Measurements from ENCODE around the gene CAPN8.

GRCh38 chr1:223712850-223713474 lies 47.5 kb upstream of the CAPN8 start:
- TF ChIP-seq TAF1 (IDR thresholded peaks at IDR 0.05; ENCODE audit: borderline replicate concordance, insufficient read depth, low read length), result peak; percentile 33; the same call in 1 of the 2 replicates
- TF ChIP-seq POLR2AphosphoS5 (IDR thresholded peaks at IDR 0.05; ENCODE audit: low read depth, low read length), result 0 out of 2 replicates have a peak, but pooled peaks have one; percentile 8
- no peak for TF ChIP-seq SIN3A (IDR thresholded peaks at IDR 0.05; ENCODE audit: borderline replicate concordance, insufficient read depth, low read length)
- no peak for TF ChIP-seq FOXP2 (optimal IDR thresholded peaks at IDR 0.05; ENCODE audit: borderline replicate concordance, extremely low read depth, extremely low read length, insufficient read depth)
- no peak for TF ChIP-seq REST (IDR thresholded peaks at IDR 0.05; ENCODE audit: insufficient read depth in 1 of 2, low read depth in 2 of 2, low read length in 2 of 2)

Measured in PFSK-1 (cell line).